PFSK-1 (cell line): ENCODE measurements around the gene FBXO28.

Experiments used
- FOXP2 ChIP-seq: optimal IDR thresholded peaks from 2 replicates; pipeline ENCODE3; 2011; ENCODE audit warnings: borderline replicate concordance, control low read depth, inconsistent platforms; ENCODE audit not compliant: insufficient read depth; ENCODE audit errors: extremely low read length, extremely low read depth
- POLR2AphosphoS5 ChIP-seq: IDR thresholded peaks from 2 replicates; pipeline ENCODE4 v1.6.1; 2012; ENCODE audit warnings: low read depth, mild to moderate bottlenecking, control low read depth, low read length, moderate library complexity
- SIN3A ChIP-seq: IDR thresholded peaks from 2 replicates; pipeline ENCODE4 v1.6.1; 2012; ENCODE audit warnings: mild to moderate bottlenecking, low read length, moderate library complexity, borderline replicate concordance; ENCODE audit not compliant: insufficient read depth
- TAF1 ChIP-seq: IDR thresholded peaks from 2 replicates; pipeline ENCODE4 v1.6.1; 2012; ENCODE audit warnings: low read length, control low read depth, borderline replicate concordance; ENCODE audit not compliant: insufficient read depth
- TF ChIP-seq, protein P1 (sequence below), 2 experiments: IDR thresholded peaks; 2 replicates each; pipeline versions ENCODE4 v1.6.1 to v1.8.0; 2011 to 2012; ENCODE audit warnings: low read depth in 2 of 2, low read length in 2 of 2, control low read depth in 1 of 2, inconsistent platforms in 1 of 2, mild to moderate bottlenecking in 1 of 2, moderate library complexity in 1 of 2; ENCODE audit not compliant: insufficient read depth in 1 of 2

FBXO28 gene

DNA sequence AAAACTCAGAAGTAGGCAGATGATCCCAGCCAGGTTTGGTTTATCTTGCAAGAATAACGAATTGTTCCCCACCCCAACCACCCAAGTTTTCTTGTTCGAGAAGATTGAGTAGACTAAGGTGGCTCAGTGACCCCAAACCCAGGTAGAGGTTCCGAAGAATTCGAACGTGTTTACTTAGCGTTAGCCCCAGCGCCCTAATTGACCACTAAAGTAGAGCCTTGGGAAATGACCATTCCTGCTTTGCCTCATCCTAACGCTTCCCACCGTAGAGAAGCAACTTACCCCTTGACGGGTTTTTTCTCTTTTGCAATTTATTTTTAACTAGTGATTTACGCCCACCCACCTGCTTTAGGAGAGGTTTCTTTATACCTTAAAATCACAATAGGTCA, 870 bp downstream of the FBXO28 start:
- no peak for TF ChIP-seq SIN3A
- TF ChIP-seq TAF1, result 0 out of 2 replicates have a peak, but pooled peaks have one; percentile 24
- no peak for TF ChIP-seq POLR2AphosphoS5

DNA sequence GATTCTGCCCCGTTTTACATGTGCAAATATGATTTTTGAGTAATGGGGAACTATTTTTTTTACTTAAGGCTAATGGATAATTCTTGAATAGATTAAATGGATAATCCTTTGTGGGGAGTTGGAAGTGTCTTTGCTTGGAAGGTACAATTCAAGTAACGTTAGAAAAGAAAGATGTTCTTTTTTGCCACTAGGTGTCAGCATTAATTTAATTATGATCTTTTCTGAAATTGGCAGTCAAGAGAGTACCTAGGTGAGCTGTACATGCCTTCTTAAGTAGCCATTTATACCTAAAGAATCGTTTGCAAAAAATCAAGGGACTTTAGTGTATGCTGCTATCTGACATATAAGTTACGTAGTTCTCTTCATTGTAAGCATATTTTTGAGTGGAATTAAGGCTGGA, 2.2 kb downstream of the FBXO28 start:
- TF ChIP-seq, protein P1, sequence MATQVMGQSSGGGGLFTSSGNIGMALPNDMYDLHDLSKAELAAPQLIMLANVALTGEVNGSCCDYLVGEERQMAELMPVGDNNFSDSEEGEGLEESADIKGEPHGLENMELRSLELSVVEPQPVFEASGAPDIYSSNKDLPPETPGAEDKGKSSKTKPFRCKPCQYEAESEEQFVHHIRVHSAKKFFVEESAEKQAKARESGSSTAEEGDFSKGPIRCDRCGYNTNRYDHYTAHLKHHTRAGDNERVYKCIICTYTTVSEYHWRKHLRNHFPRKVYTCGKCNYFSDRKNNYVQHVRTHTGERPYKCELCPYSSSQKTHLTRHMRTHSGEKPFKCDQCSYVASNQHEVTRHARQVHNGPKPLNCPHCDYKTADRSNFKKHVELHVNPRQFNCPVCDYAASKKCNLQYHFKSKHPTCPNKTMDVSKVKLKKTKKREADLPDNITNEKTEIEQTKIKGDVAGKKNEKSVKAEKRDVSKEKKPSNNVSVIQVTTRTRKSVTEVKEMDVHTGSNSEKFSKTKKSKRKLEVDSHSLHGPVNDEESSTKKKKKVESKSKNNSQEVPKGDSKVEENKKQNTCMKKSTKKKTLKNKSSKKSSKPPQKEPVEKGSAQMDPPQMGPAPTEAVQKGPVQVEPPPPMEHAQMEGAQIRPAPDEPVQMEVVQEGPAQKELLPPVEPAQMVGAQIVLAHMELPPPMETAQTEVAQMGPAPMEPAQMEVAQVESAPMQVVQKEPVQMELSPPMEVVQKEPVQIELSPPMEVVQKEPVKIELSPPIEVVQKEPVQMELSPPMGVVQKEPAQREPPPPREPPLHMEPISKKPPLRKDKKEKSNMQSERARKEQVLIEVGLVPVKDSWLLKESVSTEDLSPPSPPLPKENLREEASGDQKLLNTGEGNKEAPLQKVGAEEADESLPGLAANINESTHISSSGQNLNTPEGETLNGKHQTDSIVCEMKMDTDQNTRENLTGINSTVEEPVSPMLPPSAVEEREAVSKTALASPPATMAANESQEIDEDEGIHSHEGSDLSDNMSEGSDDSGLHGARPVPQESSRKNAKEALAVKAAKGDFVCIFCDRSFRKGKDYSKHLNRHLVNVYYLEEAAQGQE (IDR thresholded peaks at IDR 0.05; ENCODE audit: insufficient read depth in 1 of 2, low read depth in 2 of 2, low read length in 2 of 2), result no peak
- no peak for TF ChIP-seq FOXP2

DNA sequence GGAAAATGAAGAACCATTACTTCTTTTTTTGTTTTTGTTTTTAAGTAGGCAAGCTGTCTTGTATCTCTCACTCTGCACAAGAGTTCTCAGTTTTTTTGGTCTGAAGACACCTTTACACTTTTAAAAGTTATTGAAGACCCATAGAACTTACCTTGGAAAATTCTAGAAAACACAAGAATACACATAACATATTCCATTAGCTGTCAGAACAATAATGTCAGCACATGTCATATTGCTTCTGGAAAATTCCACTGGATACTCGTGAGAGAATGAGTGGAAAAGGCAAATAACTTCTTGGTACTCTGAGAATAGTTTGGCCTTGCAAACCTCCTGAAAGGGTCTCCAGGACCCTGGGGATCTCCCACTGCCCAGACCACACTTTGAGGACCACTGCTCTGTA, 4.8 kb downstream of the FBXO28 start:
- no peak for TF ChIP-seq TAF1
- TF ChIP-seq, protein P1 (IDR thresholded peaks at IDR 0.05; ENCODE audit: insufficient read depth in 1 of 2, low read depth in 2 of 2, low read length in 2 of 2), result no peak
- no peak for TF ChIP-seq POLR2AphosphoS5
- no peak for TF ChIP-seq FOXP2
- no peak for TF ChIP-seq SIN3A

DNA sequence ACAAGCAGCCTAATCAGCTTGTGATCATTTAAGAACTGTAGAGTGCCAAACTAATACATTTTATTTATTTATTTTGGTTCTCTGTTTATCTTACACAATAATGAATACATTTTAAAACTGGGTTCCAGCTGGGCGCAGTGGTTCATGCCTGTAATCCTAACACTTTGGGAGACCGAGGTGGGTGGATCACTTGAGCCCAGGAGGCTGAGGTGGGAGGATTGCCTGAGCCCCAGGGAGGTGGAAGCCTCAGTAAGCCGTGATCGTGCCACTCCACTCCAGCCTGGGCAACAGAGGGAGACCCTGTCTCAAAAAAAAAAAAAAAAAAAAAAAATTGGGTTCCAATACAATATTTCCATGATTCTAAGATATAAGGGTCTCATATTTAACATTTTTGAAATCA, 9.2 kb downstream of the FBXO28 start:
- TF ChIP-seq POLR2AphosphoS5 (no peak), FOXP2 (no peak), SIN3A (no peak), TAF1 (no peak)
- TF ChIP-seq, protein P1 (IDR thresholded peaks at IDR 0.05; ENCODE audit: insufficient read depth in 1 of 2, low read depth in 2 of 2, low read length in 2 of 2), result no peak

DNA sequence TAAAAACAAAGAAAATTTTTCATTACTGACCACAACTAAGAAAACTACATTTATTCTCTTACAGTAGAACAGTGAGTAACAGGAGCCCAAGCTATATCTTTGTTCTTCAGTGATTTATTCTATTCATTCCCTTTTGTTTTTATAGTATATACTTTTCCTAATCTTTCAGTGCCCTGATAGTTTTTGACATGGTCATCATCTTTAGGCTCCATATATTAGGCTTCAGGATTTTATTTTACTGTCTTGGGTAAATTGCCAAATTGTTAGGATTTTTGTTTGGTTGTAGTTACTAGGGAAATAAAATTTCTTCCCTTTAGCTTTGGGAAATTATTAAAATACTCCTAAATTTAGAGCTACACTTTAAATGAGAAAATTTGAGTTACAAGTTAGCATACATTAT, 10.3 kb downstream of the FBXO28 start:
- TF ChIP-seq TAF1 (no peak), SIN3A (no peak), FOXP2 (no peak), POLR2AphosphoS5 (no peak)
- TF ChIP-seq, protein P1 (IDR thresholded peaks at IDR 0.05; ENCODE audit: insufficient read depth in 1 of 2, low read depth in 2 of 2, low read length in 2 of 2), result no peak
